Muscle of leg (tissue), 11 donors: ENCODE measurements around the gene TTC9. TPM values are rescaled to one million over a fixed set of nuclear protein-coding genes. Genes with fewer than 3 reads are reported as not detected.

Experiments used
- DNase-seq: peaks from one replicate; pipeline ENCODE4 v3.0.0; 2013
- H3K27ac ChIP-seq: one replicate; pipeline ENCODE4 v1.5.1; 2013; ENCODE audit warnings: mild to moderate bottlenecking, low read length, control low read depth
- H3K27me3 ChIP-seq: one replicate; pipeline ENCODE4 v1.6.1; 2013; ENCODE audit warnings: low read length; ENCODE audit not compliant: control insufficient read depth, insufficient read depth
- H3K36me3 ChIP-seq: one replicate; pipeline ENCODE4 v1.6.1; 2013; ENCODE audit warnings: low read length; ENCODE audit not compliant: control insufficient read depth, insufficient read depth
- H3K4me1 ChIP-seq: one replicate; pipeline ENCODE4 v1.6.1; 2013; ENCODE audit warnings: low read length; ENCODE audit not compliant: control insufficient read depth, insufficient read depth
- H3K4me3 ChIP-seq: one replicate; pipeline ENCODE4 v1.5.1; 2013; ENCODE audit warnings: low read length, control low read depth
- H3K9me3 ChIP-seq: replicated peaks from 2 replicates; pipeline ENCODE4 v1.6.1; 2013; ENCODE audit warnings: low read depth, low read length; ENCODE audit not compliant: control insufficient read depth
- WGBS: methylation state at CpG from one replicate; pipeline ENCODE4 v1.1.5; 2013; ENCODE audit warnings: missing lambda C conversion rate; ENCODE audit not compliant: insufficient coverage; 5-methylcytosine and 5-hydroxymethylcytosine counted together
- polyA plus RNA-seq, 8 donors: library from polyadenylated mRNA; unstranded; fragments of 120-200 nt; gene quantifications; one replicate each; pipeline versions ENCODE4 v1.2.1 to v1.2.3, GENCODE V29; 2013; ENCODE audit warnings: inconsistent platforms in 1 of 8, low replicate concordance in 1 of 8; ENCODE audit not compliant: insufficient read length in 8 of 8, insufficient read depth in 1 of 8
- total RNA-seq: library from RNA; stranded (reverse); fragments of 120-200 nt; gene quantifications from one replicate; pipeline ENCODE4 v1.2.4, GENCODE V29; 2013

Gene TTC9
- total and polyA plus RNA-seq, 9 donors = 4.4 to 6.8 (median 5.8) TPM

- 100% methylated on average over 1 of the region's 19 CpGs for WGBS
- H3K27ac ChIP-seq = no peak overlapping the region
- no peaks in the 10 kb centered on the region for H3K36me3 ChIP-seq
- no peak for DNase-seq
- no peaks in the 10 kb centered on the region for H3K27me3 ChIP-seq
- H3K9me3 ChIP-seq = no peaks in the 10 kb centered on the region
- no peak overlapping the region for H3K4me3 ChIP-seq
- no peaks in the 10 kb centered on the region for H3K4me1 ChIP-seq
Measured at GRCh38 chr14:70655110-70655826, 13.6 kb downstream of the TTC9 start.

DNA sequence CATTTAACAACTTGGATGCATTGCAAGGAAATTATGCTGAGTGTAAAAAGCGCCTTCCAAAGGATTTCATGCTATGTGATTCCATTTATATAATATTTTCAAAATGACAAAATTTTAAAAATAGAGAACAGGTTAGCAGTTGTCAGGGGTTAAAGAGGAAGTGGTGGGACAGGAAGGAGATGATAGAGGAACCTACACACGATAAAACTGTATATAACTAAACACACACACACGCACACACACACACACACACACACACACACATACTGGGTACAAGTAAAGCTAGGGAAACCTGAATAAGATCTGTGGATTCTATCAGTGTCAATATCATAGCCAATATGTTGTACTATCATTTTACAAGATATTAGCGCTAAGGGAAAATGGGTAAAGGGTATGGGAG is 17.2 kb downstream of the TTC9 start:
- Histone ChIP-seq H3K4me3 (no peak overlapping the region), H3K9me3 (no peaks in the 10 kb centered on the region), H3K36me3 (no peaks in the 10 kb centered on the region), H3K4me1 (no peaks in the 10 kb centered on the region), H3K27me3 (no peaks in the 10 kb centered on the region), H3K27ac (no peak overlapping the region)
- DNase-seq = no peak
- no CpG with 5 or more reads among the region's 4 CpGs for WGBS

DNA sequence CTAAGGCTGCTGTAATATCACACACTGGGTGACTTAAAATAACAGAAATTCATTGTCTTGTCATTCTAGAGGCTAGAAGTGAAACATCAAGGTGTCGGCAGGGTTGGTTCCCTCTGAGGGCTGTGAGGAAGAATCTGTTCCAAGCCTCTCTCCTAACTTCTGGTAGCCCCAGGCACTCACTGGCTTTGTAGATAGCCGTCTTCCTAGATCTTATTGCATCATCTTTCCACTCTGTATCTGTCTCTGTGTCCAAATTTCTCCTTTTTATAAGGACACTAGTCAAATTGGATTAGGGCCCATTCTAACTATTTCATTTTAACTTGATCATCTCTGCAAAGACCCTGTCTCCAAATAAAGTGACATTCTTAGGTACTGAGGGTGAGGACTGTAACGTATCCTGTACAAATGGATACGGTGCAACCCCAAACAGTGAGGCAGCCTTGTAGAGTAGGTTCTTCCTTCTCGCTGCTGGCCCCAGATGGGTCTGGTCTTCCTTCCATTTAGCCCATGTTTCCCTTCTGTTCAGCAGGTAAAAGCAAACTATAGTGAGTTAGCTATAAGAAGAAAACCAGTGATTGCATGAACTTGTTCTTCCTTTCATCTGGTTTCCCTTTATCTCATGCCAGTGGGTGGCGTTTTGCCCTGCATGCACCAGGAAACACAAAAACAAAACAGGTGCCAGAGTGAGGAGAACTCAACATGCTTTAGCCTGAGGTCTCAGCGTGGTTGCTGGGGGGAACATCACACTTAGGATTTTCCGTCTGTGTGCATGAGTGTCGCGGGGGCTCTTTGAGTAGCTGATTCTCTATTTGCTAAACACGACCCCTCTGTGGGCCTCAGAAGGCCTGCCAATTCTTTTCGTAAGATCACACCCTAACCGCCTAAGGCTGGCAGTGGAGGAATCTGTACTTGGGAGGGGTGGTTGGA is 19.5 kb downstream of the TTC9 start:
- 53% methylated on average over 3 of the region's 13 CpGs for WGBS
- no peaks in the 10 kb centered on the region for H3K27me3 ChIP-seq
- H3K27ac ChIP-seq = no peak overlapping the region
- no peaks in the 10 kb centered on the region for H3K9me3 ChIP-seq
- no peaks in the 10 kb centered on the region for H3K4me1 ChIP-seq
- no peak overlapping the region for H3K4me3 ChIP-seq
- no peak for DNase-seq
- no peaks in the 10 kb centered on the region for H3K36me3 ChIP-seq

DNA sequence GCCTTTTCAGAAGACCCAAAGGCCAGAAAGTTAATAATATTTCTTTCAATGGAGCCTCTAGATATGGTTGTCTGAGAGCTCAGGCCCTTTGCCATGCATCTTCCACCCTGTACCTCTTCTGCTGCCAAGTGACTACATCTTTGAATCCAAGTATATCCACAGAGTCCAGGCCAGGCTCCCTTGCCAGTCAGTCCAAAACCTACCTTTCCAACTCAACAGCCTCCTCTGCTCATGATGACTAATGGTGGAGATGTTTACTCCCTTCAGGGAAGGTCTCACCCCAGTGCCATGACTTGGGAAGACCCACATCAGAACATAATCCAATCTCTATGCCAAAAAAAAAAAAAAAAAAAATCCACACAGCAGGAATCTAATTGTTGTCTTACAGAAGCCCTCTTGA is 20.4 kb downstream of the TTC9 start:
- Histone ChIP-seq H3K4me1 (no peaks in the 10 kb centered on the region), H3K4me3 (no peak overlapping the region), H3K36me3 (no peaks in the 10 kb centered on the region), H3K9me3 (no peaks in the 10 kb centered on the region), H3K27ac (no peak overlapping the region), H3K27me3 (no peaks in the 10 kb centered on the region)
- DNase-seq = no peak

DNA sequence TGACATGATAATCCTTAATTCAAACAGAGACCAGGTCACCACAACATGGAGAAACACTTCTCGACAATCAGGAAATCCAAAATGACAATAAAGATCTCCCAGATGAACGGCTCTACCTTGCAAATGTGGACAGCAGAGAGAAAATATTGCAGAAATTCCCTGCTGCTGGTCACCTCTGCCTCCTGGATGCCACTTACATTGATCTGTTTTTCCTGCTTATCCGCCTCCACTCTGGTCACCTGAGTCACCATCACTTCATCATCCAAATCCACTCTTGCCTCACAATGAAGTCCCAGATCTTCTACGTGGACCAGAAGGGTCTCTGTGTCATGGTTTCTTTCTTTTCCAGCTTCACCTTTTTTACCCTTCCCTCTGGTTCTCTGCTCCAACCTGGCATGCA is 21.1 kb downstream of the TTC9 start:
- Histone ChIP-seq H3K27me3 (no peaks in the 10 kb centered on the region), H3K4me3 (no peak overlapping the region), H3K36me3 (no peaks in the 10 kb centered on the region), H3K9me3 (no peaks in the 10 kb centered on the region), H3K27ac (no peak overlapping the region), H3K4me1 (no peaks in the 10 kb centered on the region)
- DNase-seq = no peak
- WGBS = 74% methylated on average over 3 of the region's 4 CpGs

GRCh38 chr14:70663707-70664179 is 22.0 kb downstream of the TTC9 start:
- Histone ChIP-seq H3K9me3 (no peaks in the 10 kb centered on the region), H3K4me1 (no peaks in the 10 kb centered on the region), H3K27me3 (no peaks in the 10 kb centered on the region), H3K4me3 (no peak overlapping the region), H3K27ac (no peak overlapping the region), H3K36me3 (no peaks in the 10 kb centered on the region)
- no peak for DNase-seq
- 69% methylated on average over 3 of the region's 4 CpGs for WGBS

- H3K27me3 ChIP-seq = no peaks in the 10 kb centered on the region
- no peak overlapping the region for H3K27ac ChIP-seq
- H3K36me3 ChIP-seq = no peaks in the 10 kb centered on the region
- WGBS = 93% methylated on average over 4 of the region's 6 CpGs
- H3K4me3 ChIP-seq = no peak overlapping the region
- H3K4me1 ChIP-seq = no peaks in the 10 kb centered on the region
- no peak for DNase-seq
- no peaks in the 10 kb centered on the region for H3K9me3 ChIP-seq
Measured at GRCh38 chr14:70664698-70665447, 23.2 kb downstream of the TTC9 start.

DNA sequence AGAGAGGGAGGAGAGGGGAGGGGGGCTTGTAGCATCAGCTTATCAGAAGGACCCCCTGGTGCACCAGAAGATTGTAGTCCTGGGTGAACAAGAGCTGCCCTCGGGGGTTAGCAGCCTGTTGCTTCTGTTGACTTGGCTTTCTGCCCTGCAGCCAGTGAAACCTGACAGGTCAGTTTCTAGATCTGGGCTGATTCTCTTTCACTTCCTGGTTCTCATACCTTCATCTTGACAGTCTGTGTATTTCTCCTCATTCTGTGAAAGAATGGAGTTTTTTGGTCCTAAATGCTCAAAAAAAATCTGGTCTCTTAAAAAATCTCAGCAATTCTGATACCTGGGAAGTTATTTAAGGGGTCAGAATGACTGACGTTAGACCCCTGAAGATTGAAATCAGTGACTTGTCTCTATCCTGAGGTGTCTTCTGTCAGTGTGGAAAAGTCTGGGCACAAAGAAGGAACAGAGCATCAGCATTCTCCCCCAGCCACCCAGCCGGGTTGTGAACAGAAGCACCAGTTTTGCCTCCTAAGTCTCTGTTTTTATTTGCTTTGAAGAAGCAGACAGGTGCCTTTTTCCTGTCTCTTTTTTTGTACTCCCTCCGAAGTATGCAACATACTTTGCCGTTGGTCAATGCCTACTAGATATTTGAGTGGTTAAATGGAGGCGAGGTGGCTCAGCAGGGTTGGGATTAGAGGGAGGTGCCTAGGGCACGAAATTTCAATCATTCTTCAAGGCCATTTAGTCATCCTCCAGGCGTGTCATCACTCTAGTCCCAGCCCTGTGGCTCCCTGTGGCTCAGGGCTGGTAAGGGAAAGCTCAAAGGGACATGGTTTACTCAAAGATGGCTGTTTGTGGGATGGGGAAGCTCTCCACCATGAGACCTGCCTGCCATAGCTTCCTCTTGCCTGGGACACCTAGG is 24.0 kb downstream of the TTC9 start:
- H3K36me3 ChIP-seq = no peaks in the 10 kb centered on the region
- DNase-seq = no peak
- H3K27me3 ChIP-seq = no peaks in the 10 kb centered on the region
- H3K4me3 ChIP-seq = no peak overlapping the region
- no peaks in the 10 kb centered on the region for H3K4me1 ChIP-seq
- H3K27ac ChIP-seq = no peak overlapping the region
- H3K9me3 ChIP-seq = no peaks in the 10 kb centered on the region
- WGBS = 50% methylated on average over 1 of the region's 8 CpGs

GRCh38 chr14:70666361-70666686 is 24.6 kb downstream of the TTC9 start:
- H3K36me3 ChIP-seq = no peaks in the 10 kb centered on the region
- WGBS = no CpG with 5 or more reads among the region's 1 CpG
- no peaks in the 10 kb centered on the region for H3K9me3 ChIP-seq
- H3K27me3 ChIP-seq = no peaks in the 10 kb centered on the region
- DNase-seq = no peak
- no peak overlapping the region for H3K4me3 ChIP-seq
- H3K4me1 ChIP-seq = no peaks in the 10 kb centered on the region
- no peak overlapping the region for H3K27ac ChIP-seq
